ENCODE measurements around the gene RBM38.

RBM38 gene

GRCh38 chr20:57389695-57390603, 1.2 kb upstream of the RBM38 start:
- peak in 1 of 2 donors; percentile 54 for DNase-seq (ENCODE audit: low read depth in 1 of 2, low spot score in 1 of 2)

- no peak for DNase-seq (ENCODE audit: low read depth in 1 of 2, low spot score in 1 of 2)
These were observed 474 bp downstream of the RBM38 start for GRCh38 chr20:57391439-57392301.

GRCh38 chr20:57392512-57393271, 1.5 kb downstream of the RBM38 start:
- DNase-seq (ENCODE audit: low read depth in 1 of 2, low spot score in 1 of 2): peak in 1 of 2 donors; percentile 63

- no peak for DNase-seq (ENCODE audit: low read depth in 1 of 2, low spot score in 1 of 2)
These were observed 2.3 kb downstream of the RBM38 start for GRCh38 chr20:57393321-57394120.

GRCh38 chr20:57394121-57395082, 3.2 kb downstream of the RBM38 start:
- no peak for DNase-seq (ENCODE audit: low read depth in 1 of 2, low spot score in 1 of 2)

GRCh38 chr20:57395111-57395966, 4.1 kb downstream of the RBM38 start:
- DNase-seq (ENCODE audit: low read depth in 1 of 2, low spot score in 1 of 2): no peak

- no peak for DNase-seq (ENCODE audit: low read depth in 1 of 2, low spot score in 1 of 2)
These were observed 5.2 kb downstream of the RBM38 start for GRCh38 chr20:57396212-57396983.

GRCh38 chr20:57396984-57397692, 5.9 kb downstream of the RBM38 start:
- no peak for DNase-seq (ENCODE audit: low read depth in 1 of 2, low spot score in 1 of 2)

- DNase-seq (ENCODE audit: low read depth in 1 of 2, low spot score in 1 of 2): peak in 1 of 2 donors; percentile 31
These were observed 6.5 kb downstream of the RBM38 start for GRCh38 chr20:57397693-57398108.

GRCh38 chr20:57398231-57398821, 7.1 kb downstream of the RBM38 start:
- peak in 1 of 2 donors; percentile 78 for DNase-seq (ENCODE audit: low read depth in 1 of 2, low spot score in 1 of 2)

- DNase-seq (ENCODE audit: low read depth in 1 of 2, low spot score in 1 of 2): no peak
These were observed 7.8 kb downstream of the RBM38 start for GRCh38 chr20:57398901-57399535.

- DNase-seq (ENCODE audit: low read depth in 1 of 2, low spot score in 1 of 2): no peak
These were observed 8.5 kb downstream of the RBM38 start for GRCh38 chr20:57399587-57400155.

- no peak for DNase-seq (ENCODE audit: low read depth in 1 of 2, low spot score in 1 of 2)
These were observed 9.1 kb downstream of the RBM38 start for GRCh38 chr20:57400231-57400701.

GRCh38 chr20:57400821-57401564, 9.8 kb downstream of the RBM38 start:
- DNase-seq (ENCODE audit: low read depth in 1 of 2, low spot score in 1 of 2): no peak

- DNase-seq (ENCODE audit: low read depth in 1 of 2, low spot score in 1 of 2): no peak
These were observed 10.3 kb downstream of the RBM38 start for GRCh38 chr20:57401565-57401918.
